ENCODE results near the gene DCN.
A peak's percentile ranks its signal among the peaks of the same experiment; 100 is the strongest.

DCN gene, protein sequence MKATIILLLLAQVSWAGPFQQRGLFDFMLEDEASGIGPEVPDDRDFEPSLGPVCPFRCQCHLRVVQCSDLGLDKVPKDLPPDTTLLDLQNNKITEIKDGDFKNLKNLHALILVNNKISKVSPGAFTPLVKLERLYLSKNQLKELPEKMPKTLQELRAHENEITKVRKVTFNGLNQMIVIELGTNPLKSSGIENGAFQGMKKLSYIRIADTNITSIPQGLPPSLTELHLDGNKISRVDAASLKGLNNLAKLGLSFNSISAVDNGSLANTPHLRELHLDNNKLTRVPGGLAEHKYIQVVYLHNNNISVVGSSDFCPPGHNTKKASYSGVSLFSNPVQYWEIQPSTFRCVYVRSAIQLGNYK

DNA sequence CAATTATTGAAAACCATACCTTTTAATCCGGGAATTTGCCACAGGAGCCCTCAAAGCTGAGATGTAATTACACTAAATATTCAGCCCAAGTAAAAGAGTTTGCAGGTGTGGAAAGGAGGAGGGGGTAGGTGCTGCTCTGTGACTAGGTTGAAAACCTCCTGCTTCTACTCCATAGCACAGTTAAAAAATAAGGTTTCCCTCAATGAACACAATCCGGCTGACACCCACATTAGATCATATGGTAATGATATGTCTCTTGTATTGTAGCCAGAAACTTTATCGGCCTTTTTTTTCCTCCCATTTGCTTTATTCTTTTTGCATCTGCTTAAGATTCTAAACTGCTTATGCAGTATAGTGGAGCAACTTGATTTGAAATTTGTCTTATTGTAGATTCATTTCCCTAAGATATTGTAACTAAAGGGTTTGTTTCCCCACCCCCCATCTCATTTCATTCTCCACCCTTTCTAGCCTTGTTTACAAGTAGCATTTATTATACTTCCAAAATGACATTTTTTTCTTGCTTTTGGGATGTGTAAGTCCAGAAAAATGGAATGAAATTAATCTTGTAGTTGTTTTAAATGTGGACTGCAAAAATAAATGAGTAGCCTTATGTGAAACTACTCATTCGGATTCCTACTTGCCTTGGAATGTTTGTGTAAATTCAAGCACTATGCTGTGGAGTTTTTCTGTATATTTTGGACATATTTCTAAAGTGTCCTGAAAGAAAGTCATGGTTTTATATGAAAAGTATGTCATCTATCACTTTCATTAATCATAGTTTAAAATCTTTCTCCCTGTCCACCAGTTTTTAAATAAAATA lies at the start of gene DCN:
Gene DCN, minus strand, starts transcription at position 182 of the 820 bp plus-strand sequence. CDS start 4,265 bp downstream, outside the sequence.
- DNase-seq (ENCODE audit: low read depth): no peak
- H3K4me3 ChIP-seq (ENCODE audit: control insufficient read depth, low read depth, low read length): peak within 1 kb of the TSS; percentile 45
- TF ChIP-seq, protein P1, sequence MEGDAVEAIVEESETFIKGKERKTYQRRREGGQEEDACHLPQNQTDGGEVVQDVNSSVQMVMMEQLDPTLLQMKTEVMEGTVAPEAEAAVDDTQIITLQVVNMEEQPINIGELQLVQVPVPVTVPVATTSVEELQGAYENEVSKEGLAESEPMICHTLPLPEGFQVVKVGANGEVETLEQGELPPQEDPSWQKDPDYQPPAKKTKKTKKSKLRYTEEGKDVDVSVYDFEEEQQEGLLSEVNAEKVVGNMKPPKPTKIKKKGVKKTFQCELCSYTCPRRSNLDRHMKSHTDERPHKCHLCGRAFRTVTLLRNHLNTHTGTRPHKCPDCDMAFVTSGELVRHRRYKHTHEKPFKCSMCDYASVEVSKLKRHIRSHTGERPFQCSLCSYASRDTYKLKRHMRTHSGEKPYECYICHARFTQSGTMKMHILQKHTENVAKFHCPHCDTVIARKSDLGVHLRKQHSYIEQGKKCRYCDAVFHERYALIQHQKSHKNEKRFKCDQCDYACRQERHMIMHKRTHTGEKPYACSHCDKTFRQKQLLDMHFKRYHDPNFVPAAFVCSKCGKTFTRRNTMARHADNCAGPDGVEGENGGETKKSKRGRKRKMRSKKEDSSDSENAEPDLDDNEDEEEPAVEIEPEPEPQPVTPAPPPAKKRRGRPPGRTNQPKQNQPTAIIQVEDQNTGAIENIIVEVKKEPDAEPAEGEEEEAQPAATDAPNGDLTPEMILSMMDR (IDR thresholded peaks at IDR 0.05; ENCODE audit: control insufficient read depth, insufficient read depth, low read depth, low read length, missing control alignments): no peak

DNA sequence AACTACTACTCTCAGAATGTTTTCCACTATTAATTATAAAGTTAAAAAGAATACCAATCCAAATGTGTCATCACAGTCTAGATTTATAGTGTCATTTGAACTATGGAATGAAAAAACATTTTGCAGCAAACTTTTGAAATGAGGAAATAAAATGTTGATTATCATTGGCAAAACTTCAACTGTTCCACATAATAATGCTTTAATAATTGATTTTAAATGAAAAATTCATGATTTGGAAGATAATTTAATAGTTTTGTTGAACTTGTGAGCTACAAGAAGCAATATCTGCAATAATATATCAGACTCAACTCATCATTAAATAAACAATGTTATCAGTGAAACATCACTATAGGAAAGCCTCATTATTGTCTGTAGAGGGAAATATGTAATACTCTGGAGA lies 48.2 kb upstream of the DCN start:
- TF ChIP-seq, protein P1 (IDR thresholded peaks at IDR 0.05; ENCODE audit: control insufficient read depth, insufficient read depth, low read depth, low read length, missing control alignments): no peak
- DNase-seq (ENCODE audit: low read depth): no peak
- no peak overlapping the region for H3K4me3 ChIP-seq (ENCODE audit: control insufficient read depth, low read depth, low read length)

DNA sequence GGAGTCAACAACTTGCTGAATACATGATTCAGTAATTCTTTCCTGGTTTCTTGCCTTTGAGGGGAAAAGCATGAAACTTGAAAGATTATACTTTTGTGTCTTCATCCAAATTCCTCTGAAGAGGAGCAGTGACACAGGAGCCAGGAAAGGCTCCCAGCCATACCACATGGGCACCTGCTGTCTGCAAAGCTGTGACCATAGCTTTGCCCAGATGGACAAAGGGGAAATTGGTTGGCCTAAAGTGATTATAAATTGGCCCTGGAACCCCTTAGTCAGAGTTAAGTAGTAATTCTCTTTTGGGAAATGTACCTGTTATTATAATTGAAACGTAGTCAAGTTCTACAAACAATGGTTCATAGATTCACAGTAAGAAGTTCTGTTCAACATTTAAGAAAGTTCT lies 44.3 kb upstream of the DCN start:
- DNase-seq (ENCODE audit: low read depth): no peak
- TF ChIP-seq, protein P1 (IDR thresholded peaks at IDR 0.05; ENCODE audit: control insufficient read depth, insufficient read depth, low read depth, low read length, missing control alignments): no peak
- no peak overlapping the region for H3K4me3 ChIP-seq (ENCODE audit: control insufficient read depth, low read depth, low read length)

DNA sequence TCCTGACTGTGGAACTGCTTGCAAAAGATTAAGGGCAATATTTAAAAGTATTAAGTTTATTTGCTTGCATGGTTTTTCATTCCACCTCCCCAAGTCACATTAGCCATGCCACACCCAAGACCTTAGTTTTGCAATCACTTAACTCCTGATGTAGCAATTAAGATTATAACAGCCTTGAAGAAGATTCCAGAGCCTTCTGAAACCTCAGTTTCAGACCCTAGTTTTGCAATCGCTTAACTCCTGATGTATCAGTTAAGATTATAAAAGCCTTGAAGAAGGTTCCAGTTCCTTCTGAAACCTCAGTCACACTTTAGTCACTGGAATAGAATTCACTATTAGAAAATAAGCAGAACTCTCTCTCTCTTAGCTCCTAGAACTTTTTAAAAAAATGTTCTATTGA lies 42.7 kb upstream of the DCN start:
- TF ChIP-seq, protein P1 (IDR thresholded peaks at IDR 0.05; ENCODE audit: control insufficient read depth, insufficient read depth, low read depth, low read length, missing control alignments): no peak
- no peak overlapping the region for H3K4me3 ChIP-seq (ENCODE audit: control insufficient read depth, low read depth, low read length)
- no peak for DNase-seq (ENCODE audit: low read depth)

DNA sequence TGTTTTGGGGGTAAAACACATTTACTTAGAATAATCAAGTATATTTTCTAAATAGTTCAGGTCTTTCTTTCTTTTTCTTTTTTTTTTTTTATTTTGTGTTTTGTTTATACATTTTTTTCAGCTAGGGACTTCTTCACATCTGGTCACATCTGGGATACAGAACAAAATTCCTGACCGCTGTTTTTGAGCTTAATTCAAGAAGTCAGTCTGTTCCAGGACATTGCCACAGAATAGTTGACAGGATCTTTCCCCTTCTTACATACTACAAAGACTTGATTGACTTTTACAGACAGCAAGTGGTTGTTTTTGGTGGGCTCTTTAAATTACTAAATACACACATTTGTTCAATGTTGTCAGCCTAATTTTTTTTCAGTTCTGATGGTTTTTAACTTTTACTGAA lies 41.8 kb upstream of the DCN start:
- TF ChIP-seq, protein P1 (IDR thresholded peaks at IDR 0.05; ENCODE audit: control insufficient read depth, insufficient read depth, low read depth, low read length, missing control alignments): no peak
- no peak for DNase-seq (ENCODE audit: low read depth)
- H3K4me3 ChIP-seq (ENCODE audit: control insufficient read depth, low read depth, low read length): no peak overlapping the region

DNA sequence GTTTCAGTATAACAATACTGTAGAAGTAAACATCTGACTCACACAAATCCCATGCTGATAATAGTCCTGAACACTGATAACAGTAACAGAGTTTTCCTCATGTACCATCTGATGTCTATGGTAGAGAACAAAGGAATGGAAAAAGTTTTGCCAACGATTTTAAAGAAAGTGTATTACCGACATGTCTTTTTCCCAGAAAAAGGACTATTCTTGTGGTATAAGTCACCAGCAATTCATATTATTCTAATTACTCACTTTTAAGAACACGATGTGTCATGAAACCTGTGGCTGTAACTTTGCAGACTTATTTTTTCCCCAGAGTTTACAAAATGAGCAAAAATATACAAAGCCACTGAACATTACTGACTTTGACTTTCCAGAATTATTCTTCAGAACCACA lies 40.1 kb upstream of the DCN start:
- no peak overlapping the region for H3K4me3 ChIP-seq (ENCODE audit: control insufficient read depth, low read depth, low read length)
- TF ChIP-seq, protein P1 (IDR thresholded peaks at IDR 0.05; ENCODE audit: control insufficient read depth, insufficient read depth, low read depth, low read length, missing control alignments): no peak
- DNase-seq (ENCODE audit: low read depth): no peak
